ENCODE results near the gene PSMB2.

DNA sequence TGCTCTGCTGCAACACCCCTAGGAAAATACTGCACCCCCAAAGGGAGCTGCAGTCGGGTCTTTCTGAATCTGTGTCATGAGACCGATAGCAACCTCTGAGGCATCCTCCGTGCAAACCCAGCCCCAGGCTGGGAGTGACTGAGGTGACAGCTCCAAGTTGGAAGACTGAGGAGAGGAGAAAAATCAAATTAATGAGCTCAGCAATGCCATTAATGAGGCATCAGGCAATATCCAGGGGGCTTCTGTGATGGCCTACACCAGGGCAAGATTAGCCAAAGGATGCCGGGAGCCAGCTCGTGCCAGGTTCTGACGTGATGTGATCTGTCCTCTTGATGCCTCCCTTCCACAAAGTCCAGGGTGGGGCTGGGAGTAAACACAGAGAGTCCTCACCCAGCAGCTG is 30.8 kb upstream of the PSMB2 start:
- TF ChIP-seq, protein P1, sequence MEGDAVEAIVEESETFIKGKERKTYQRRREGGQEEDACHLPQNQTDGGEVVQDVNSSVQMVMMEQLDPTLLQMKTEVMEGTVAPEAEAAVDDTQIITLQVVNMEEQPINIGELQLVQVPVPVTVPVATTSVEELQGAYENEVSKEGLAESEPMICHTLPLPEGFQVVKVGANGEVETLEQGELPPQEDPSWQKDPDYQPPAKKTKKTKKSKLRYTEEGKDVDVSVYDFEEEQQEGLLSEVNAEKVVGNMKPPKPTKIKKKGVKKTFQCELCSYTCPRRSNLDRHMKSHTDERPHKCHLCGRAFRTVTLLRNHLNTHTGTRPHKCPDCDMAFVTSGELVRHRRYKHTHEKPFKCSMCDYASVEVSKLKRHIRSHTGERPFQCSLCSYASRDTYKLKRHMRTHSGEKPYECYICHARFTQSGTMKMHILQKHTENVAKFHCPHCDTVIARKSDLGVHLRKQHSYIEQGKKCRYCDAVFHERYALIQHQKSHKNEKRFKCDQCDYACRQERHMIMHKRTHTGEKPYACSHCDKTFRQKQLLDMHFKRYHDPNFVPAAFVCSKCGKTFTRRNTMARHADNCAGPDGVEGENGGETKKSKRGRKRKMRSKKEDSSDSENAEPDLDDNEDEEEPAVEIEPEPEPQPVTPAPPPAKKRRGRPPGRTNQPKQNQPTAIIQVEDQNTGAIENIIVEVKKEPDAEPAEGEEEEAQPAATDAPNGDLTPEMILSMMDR (IDR thresholded peaks at IDR 0.05; ENCODE audit: insufficient read depth, low read depth, low read length): no peak
- TF ChIP-seq EZH2 (IDR thresholded peaks at IDR 0.05; ENCODE audit: insufficient read depth, low read length): no peak

All from astrocyte (in vitro differentiated cells and primary cell).